ENCODE data around the gene TEC. TPM values are rescaled to one million over a fixed set of nuclear protein-coding genes. Genes with fewer than 3 reads are reported as not detected.
"Not testable (repeated sequence)": the region's sequence is repeated elsewhere in the genome, so short reads cannot be mapped to it uniquely, and the experiment has no call there.

Gene TEC
- total and polyA plus RNA-seq, 4 donors: 0.98 to 2.6 (median 1.6) TPM

DNA sequence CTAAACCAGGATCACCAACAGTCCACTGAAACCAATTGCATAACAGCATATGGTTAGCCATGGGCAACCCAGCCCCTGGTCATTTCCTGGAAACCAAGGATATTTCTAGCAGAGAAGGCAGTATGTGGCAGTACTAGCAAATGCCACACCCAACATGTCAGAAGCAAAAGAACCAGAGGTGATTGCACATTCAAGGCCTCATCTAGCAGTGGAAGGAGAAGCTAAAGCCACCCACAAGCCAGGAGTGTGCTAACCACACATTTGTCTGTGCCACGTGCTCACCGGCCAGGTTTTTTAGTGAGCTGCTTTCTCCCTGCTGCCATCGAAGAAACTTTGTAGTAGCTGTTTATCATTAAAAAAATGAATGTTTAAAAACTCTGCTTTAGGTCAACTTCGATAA, 42.0 kb downstream of the TEC start:
- Histone ChIP-seq H3K9me3 (ENCODE audit: control insufficient read depth, insufficient read depth, low read length) (peaks cover 2% of the 10 kb centered on the region), H3K36me3 (ENCODE audit: control insufficient read depth, insufficient read depth, low read length) (no peaks in the 10 kb centered on the region), H3K4me3 (ENCODE audit: low read depth, low read length) (no peak overlapping the region), H3K4me1 (ENCODE audit: control insufficient read depth, insufficient read depth, low read length) (no peaks in the 10 kb centered on the region), H3K27me3 (ENCODE audit: control insufficient read depth, insufficient read depth, low read length) (no peaks in the 10 kb centered on the region), H3K27ac (ENCODE audit: low read depth, low read length) (no peak overlapping the region)
- WGBS (ENCODE audit: insufficient coverage): 75% methylated on average over 2 of the region's 4 CpGs
- DNase-seq (ENCODE audit: low read depth in 4 of 6, low spot score in 6 of 6): no peak

DNA sequence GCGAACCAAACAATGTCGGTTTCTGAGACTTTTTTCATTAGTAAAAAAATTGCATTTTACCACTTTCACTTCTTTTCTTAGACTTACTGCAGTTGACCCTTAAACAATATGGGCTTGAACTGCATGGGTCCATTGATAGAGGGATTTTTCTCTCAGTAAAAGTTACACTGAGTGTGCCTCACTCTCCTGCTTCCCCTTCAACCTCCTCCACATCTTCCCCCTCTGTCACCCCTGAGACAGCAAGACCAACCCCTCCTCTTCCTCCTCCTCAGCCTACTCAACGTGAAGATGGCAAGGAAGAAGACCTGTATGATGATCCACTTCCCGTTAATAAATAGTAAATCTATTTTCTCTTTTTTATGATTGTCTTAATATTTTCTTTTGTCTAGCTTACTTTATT, 43.4 kb downstream of the TEC start:
- no peaks in the 10 kb centered on the region for H3K4me1 ChIP-seq (ENCODE audit: control insufficient read depth, insufficient read depth, low read length)
- no peaks in the 10 kb centered on the region for H3K9me3 ChIP-seq (ENCODE audit: control insufficient read depth, insufficient read depth, low read length)
- whole genome bisulfite sequencing (ENCODE audit: insufficient coverage): 100% methylated on average over 2 of the region's 4 CpGs
- no peaks in the 10 kb centered on the region for H3K27me3 ChIP-seq (ENCODE audit: control insufficient read depth, insufficient read depth, low read length)
- no peak overlapping the region for H3K27ac ChIP-seq (ENCODE audit: low read depth, low read length)
- DNase-seq (ENCODE audit: low read depth in 4 of 6, low spot score in 6 of 6): no peak
- H3K4me3 ChIP-seq (ENCODE audit: low read depth, low read length): no peak overlapping the region
- no peaks in the 10 kb centered on the region for H3K36me3 ChIP-seq (ENCODE audit: control insufficient read depth, insufficient read depth, low read length)

DNA sequence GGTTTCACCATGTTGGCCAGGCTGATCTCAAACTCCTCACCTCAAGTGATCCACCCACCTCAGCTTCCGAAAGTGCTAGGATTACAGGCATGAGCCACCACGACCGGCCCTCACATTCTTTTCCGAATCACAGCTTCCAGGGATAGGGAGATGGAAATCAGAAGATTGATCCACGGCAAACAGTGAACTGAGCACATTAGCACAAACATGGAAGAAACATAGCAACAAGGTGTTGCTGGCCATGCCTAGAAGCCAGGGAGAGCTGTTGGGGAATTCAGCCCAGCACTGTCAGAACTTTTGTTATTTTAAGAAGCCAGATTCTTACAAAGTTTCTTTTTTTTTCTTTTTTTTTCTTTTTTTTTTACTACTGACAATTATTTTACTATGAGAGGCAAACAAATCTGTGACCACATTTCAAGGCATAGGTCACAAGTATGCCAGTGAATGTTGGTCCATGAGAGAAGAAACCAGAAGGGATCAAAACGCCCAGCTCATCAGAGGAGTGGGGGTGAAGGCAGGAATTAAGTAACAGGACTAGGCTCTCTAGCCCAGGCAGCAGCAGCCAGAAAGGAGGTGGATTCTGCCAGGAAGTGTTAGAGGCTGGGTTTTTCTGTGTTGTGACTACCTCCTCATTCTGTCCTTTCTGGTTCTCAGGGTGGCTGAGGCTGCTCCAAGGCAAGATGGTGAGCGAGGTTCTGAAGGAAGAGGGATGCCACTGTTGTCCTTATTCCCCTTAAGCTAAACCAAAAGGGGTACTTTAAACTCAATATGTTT, 44.1 kb downstream of the TEC start:
- H3K27me3 ChIP-seq (ENCODE audit: control insufficient read depth, insufficient read depth, low read length): no peaks in the 10 kb centered on the region
- H3K9me3 ChIP-seq (ENCODE audit: control insufficient read depth, insufficient read depth, low read length): no peaks in the 10 kb centered on the region
- no peak overlapping the region for H3K4me3 ChIP-seq (ENCODE audit: low read depth, low read length)
- DNase-seq (ENCODE audit: low read depth in 4 of 6, low spot score in 6 of 6): no peak
- no peaks in the 10 kb centered on the region for H3K36me3 ChIP-seq (ENCODE audit: control insufficient read depth, insufficient read depth, low read length)
- WGBS (ENCODE audit: insufficient coverage): 86% methylated on average over 5 of the region's 7 CpGs
- H3K4me1 ChIP-seq (ENCODE audit: control insufficient read depth, insufficient read depth, low read length): no peaks in the 10 kb centered on the region
- H3K27ac ChIP-seq (ENCODE audit: low read depth, low read length): no peak overlapping the region

DNA sequence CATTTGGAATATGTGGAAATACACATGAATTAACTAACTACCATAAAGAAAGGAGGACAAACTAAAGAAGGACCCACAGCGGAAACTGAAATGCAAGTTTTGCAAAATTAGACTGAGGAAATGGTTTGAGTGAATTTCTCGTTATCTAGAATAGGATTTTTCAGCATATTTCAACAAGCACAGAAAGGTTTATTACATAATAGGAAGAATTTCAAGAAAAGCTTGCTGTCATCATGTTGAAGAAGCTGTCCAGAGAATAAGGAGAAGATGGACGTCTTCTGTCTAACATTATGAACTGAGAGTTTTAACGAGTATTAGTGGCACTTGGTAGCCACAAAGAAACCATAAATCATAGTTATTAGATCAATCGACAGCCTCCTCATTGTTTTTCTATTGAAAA, 45.0 kb downstream of the TEC start:
- H3K27ac ChIP-seq (ENCODE audit: low read depth, low read length): no peak overlapping the region
- no peaks in the 10 kb centered on the region for H3K27me3 ChIP-seq (ENCODE audit: control insufficient read depth, insufficient read depth, low read length)
- no peaks in the 10 kb centered on the region for H3K36me3 ChIP-seq (ENCODE audit: control insufficient read depth, insufficient read depth, low read length)
- no peak overlapping the region for H3K4me3 ChIP-seq (ENCODE audit: low read depth, low read length)
- H3K9me3 ChIP-seq (ENCODE audit: control insufficient read depth, insufficient read depth, low read length): no peaks in the 10 kb centered on the region
- no peak for DNase-seq (ENCODE audit: low read depth in 4 of 6, low spot score in 6 of 6)
- no peaks in the 10 kb centered on the region for H3K4me1 ChIP-seq (ENCODE audit: control insufficient read depth, insufficient read depth, low read length)
- no CpG with 5 or more reads among the region's 5 CpGs for WGBS (ENCODE audit: insufficient coverage)

DNA sequence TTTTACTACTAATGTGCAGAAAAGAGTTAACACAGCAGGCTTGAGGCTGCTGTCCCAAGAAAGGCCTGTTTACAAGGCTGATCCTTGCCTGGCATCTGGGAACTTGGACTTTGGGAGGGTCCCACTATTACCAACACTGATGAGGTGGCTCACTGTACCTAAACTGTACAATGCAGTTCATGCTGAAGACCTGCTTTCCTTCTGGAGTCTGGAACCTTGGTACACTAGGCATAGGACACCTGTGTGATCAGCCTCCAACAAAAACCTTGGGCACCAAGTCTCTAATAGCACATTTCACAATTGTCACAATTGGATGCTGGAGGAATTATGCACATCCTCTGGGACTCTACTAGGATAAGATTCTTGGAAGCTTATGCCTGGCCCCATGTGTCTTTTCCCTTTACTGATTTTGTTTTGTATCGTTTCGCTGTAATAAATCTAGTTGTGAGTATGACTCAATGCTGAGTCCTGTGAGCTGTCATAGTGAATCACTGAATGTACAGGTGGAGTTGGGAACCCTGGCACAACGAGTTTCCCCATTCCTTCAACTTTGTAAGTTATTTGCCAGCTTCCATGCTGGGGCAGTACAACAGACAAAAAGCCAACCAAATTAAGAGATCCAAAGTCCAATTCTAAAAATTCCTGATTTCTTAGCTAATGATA, 45.9 kb downstream of the TEC start:
- no peaks in the 10 kb centered on the region for H3K9me3 ChIP-seq (ENCODE audit: control insufficient read depth, insufficient read depth, low read length)
- no peak overlapping the region for H3K27ac ChIP-seq (ENCODE audit: low read depth, low read length)
- no peaks in the 10 kb centered on the region for H3K4me1 ChIP-seq (ENCODE audit: control insufficient read depth, insufficient read depth, low read length)
- no peaks in the 10 kb centered on the region for H3K27me3 ChIP-seq (ENCODE audit: control insufficient read depth, insufficient read depth, low read length)
- no peak overlapping the region for H3K4me3 ChIP-seq (ENCODE audit: low read depth, low read length)
- H3K36me3 ChIP-seq (ENCODE audit: control insufficient read depth, insufficient read depth, low read length): no peaks in the 10 kb centered on the region
- DNase-seq (ENCODE audit: low read depth in 4 of 6, low spot score in 6 of 6): no peak
- no CpG with 5 or more reads among the region's 3 CpGs for WGBS (ENCODE audit: insufficient coverage)

DNA sequence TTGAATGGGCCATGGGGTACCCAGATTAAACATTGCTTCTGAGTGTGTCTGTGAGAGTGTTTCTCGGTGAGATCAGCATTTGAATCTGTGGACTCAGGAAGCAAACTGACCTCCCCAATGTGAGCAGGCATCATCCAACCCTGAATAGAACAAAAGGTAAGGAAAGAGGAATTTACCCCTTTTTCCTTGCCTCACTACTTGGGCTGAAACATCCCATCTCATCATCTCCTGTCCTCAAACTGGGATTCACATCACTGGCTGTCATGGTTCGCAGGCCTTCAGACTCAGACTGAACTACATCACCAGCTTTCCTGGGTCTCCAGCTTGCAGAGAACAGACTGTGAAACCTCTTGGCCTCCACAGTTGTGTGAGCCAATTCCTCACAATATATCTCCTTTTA, 47.1 kb downstream of the TEC start:
- H3K4me3 ChIP-seq (ENCODE audit: low read depth, low read length): no peak overlapping the region
- no peak for DNase-seq (ENCODE audit: low read depth in 4 of 6, low spot score in 6 of 6)
- no peaks in the 10 kb centered on the region for H3K36me3 ChIP-seq (ENCODE audit: control insufficient read depth, insufficient read depth, low read length)
- no peaks in the 10 kb centered on the region for H3K27me3 ChIP-seq (ENCODE audit: control insufficient read depth, insufficient read depth, low read length)
- 100% methylated on average over 1 of the region's 2 CpGs for WGBS (ENCODE audit: insufficient coverage)
- H3K4me1 ChIP-seq (ENCODE audit: control insufficient read depth, insufficient read depth, low read length): no peaks in the 10 kb centered on the region
- H3K9me3 ChIP-seq (ENCODE audit: control insufficient read depth, insufficient read depth, low read length): no peaks in the 10 kb centered on the region
- no peak overlapping the region for H3K27ac ChIP-seq (ENCODE audit: low read depth, low read length)

DNA sequence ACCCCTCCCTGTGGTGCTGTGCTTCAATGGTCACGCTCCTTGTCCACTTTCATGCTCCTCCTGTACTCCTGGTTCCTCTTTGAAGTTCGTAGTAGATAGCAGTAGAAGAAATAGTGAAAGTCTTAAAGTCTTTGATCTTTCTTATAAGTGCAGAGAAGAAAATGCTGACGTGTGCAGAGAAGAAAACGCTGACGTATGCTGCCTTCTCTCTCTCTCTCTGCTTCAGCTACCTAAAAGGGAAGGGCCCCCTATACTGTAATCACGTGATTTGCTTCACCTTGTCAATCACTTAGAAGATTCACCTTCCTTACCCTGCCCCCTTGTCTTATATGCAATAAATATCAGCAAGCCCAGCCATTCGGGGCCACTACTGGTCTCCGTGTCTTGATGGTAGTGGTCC, 50.2 kb downstream of the TEC start:
- DNase-seq (ENCODE audit: low read depth in 4 of 6, low spot score in 6 of 6); H3K4me1 ChIP-seq (ENCODE audit: control insufficient read depth, insufficient read depth, low read length); H3K9me3 ChIP-seq (ENCODE audit: control insufficient read depth, insufficient read depth, low read length); H3K36me3 ChIP-seq (ENCODE audit: control insufficient read depth, insufficient read depth, low read length); H3K4me3 ChIP-seq (ENCODE audit: low read depth, low read length); H3K27me3 ChIP-seq (ENCODE audit: control insufficient read depth, insufficient read depth, low read length); H3K27ac ChIP-seq (ENCODE audit: low read depth, low read length): not testable (repeated sequence)
- WGBS (ENCODE audit: insufficient coverage): 76% methylated on average over 4 of the region's 8 CpGs

DNA sequence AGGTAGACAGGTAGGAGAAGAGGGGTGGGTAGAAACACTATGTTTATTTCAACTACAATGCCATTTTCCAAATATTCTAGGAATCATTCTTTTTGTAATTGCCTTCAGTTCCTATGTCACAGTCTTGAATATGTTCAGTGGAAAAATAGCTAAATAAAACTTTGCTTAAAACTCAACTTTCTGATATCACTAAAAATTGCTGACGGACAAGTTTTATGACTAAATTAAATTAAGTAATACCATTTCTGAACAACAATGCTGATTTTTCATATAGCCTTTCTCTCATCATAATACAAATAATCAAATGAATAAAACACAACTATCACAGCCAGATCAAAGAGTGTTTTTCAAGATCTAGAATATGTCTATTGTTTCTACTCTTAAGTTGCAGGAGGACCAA, 53.1 kb downstream of the TEC start:
- no peak overlapping the region for H3K4me3 ChIP-seq (ENCODE audit: low read depth, low read length)
- no peaks in the 10 kb centered on the region for H3K36me3 ChIP-seq (ENCODE audit: control insufficient read depth, insufficient read depth, low read length)
- DNase-seq (ENCODE audit: low read depth in 4 of 6, low spot score in 6 of 6): no peak
- H3K27me3 ChIP-seq (ENCODE audit: control insufficient read depth, insufficient read depth, low read length): no peaks in the 10 kb centered on the region
- H3K9me3 ChIP-seq (ENCODE audit: control insufficient read depth, insufficient read depth, low read length): no peaks in the 10 kb centered on the region
- no CpG with 5 or more reads among the region's 1 CpG for WGBS (ENCODE audit: insufficient coverage)
- H3K27ac ChIP-seq (ENCODE audit: low read depth, low read length): no peak overlapping the region
- H3K4me1 ChIP-seq (ENCODE audit: control insufficient read depth, insufficient read depth, low read length): no peaks in the 10 kb centered on the region

DNA sequence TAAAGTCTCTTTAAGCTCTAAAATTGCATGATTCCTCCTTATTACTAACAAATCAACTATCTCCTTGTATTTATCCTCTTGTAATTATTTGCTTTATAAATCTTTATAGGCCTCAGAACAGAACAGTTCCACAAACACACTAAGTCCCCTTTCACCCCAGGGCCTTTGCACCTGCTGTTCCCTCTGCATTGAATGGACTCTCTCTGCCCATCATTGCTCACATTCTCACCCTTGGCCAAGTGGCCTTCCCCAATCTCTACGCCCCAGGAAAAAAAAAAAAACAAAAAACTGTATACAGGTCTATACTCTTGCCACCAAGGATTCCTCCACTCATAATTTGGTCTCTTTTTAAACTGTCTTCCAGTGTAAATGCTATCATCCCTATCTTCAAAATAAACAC, 53.7 kb downstream of the TEC start:
- DNase-seq (ENCODE audit: low read depth in 4 of 6, low spot score in 6 of 6): no peak
- no peaks in the 10 kb centered on the region for H3K4me1 ChIP-seq (ENCODE audit: control insufficient read depth, insufficient read depth, low read length)
- no peaks in the 10 kb centered on the region for H3K27me3 ChIP-seq (ENCODE audit: control insufficient read depth, insufficient read depth, low read length)
- H3K36me3 ChIP-seq (ENCODE audit: control insufficient read depth, insufficient read depth, low read length): no peaks in the 10 kb centered on the region
- no peak overlapping the region for H3K27ac ChIP-seq (ENCODE audit: low read depth, low read length)
- H3K4me3 ChIP-seq (ENCODE audit: low read depth, low read length): no peak overlapping the region
- no CpG with 5 or more reads among the region's 1 CpG for WGBS (ENCODE audit: insufficient coverage)
- H3K9me3 ChIP-seq (ENCODE audit: control insufficient read depth, insufficient read depth, low read length): no peaks in the 10 kb centered on the region

DNA sequence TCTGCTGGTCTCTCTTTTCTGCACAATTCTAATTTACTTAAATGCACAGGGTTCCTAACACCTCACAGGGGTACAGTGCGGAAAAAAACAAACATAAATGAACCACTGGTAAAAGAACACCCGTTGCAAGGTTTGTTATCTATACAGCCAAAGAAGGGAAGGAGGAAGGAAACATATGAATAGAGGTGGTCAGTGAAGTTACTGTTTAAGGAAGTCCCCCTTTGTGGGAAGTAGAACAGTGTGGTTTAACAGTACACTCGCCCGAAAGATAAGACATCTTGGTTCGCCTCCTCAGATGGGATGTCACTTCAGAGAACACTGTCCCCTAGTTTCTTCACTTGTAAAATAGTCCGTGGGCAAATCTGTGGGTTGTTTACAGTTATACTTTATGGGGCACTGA, 57.5 kb downstream of the TEC start:
- no peaks in the 10 kb centered on the region for H3K9me3 ChIP-seq (ENCODE audit: control insufficient read depth, insufficient read depth, low read length)
- H3K4me1 ChIP-seq (ENCODE audit: control insufficient read depth, insufficient read depth, low read length): no peaks in the 10 kb centered on the region
- no peak overlapping the region for H3K4me3 ChIP-seq (ENCODE audit: low read depth, low read length)
- H3K36me3 ChIP-seq (ENCODE audit: control insufficient read depth, insufficient read depth, low read length): no peaks in the 10 kb centered on the region
- no peak for DNase-seq (ENCODE audit: low read depth in 4 of 6, low spot score in 6 of 6)
- H3K27me3 ChIP-seq (ENCODE audit: control insufficient read depth, insufficient read depth, low read length): no peaks in the 10 kb centered on the region
- H3K27ac ChIP-seq (ENCODE audit: low read depth, low read length): no peak overlapping the region
- 100% methylated on average over 1 of the region's 6 CpGs for WGBS (ENCODE audit: insufficient coverage)
